PFSK-1 (cell line): Measurements from ENCODE around the gene FAM180A.

Experiments used
- FOXP2 ChIP-seq: optimal IDR thresholded peaks from 2 replicates; pipeline ENCODE3; 2011; ENCODE audit warnings: borderline replicate concordance, control low read depth, inconsistent platforms; ENCODE audit not compliant: insufficient read depth; ENCODE audit errors: extremely low read length, extremely low read depth
- POLR2AphosphoS5 ChIP-seq: IDR thresholded peaks from 2 replicates; pipeline ENCODE4 v1.6.1; 2012; ENCODE audit warnings: low read depth, mild to moderate bottlenecking, control low read depth, low read length, moderate library complexity
- REST ChIP-seq, 2 experiments: IDR thresholded peaks; 2 replicates each; pipeline versions ENCODE4 v1.6.1 to v1.8.0; 2011 to 2012; ENCODE audit warnings: low read depth in 2 of 2, low read length in 2 of 2, control low read depth in 1 of 2, inconsistent platforms in 1 of 2, mild to moderate bottlenecking in 1 of 2, moderate library complexity in 1 of 2; ENCODE audit not compliant: insufficient read depth in 1 of 2
- SIN3A ChIP-seq: IDR thresholded peaks from 2 replicates; pipeline ENCODE4 v1.6.1; 2012; ENCODE audit warnings: mild to moderate bottlenecking, low read length, moderate library complexity, borderline replicate concordance; ENCODE audit not compliant: insufficient read depth
- TAF1 ChIP-seq: IDR thresholded peaks from 2 replicates; pipeline ENCODE4 v1.6.1; 2012; ENCODE audit warnings: low read length, control low read depth, borderline replicate concordance; ENCODE audit not compliant: insufficient read depth

GRCh38 chr7:135742371-135742770 is 6.2 kb downstream of the FAM180A start:
- TF ChIP-seq SIN3A (no peak), POLR2AphosphoS5 (no peak), TAF1 (no peak), FOXP2 (no peak), REST (IDR thresholded peaks at IDR 0.05; ENCODE audit: insufficient read depth in 1 of 2, low read depth in 2 of 2, low read length in 2 of 2) (no peak)
